ENCODE results near the gene CRACR2A. TPM values are rescaled to one million over a fixed set of nuclear protein-coding genes. Genes with fewer than 3 reads are reported as not detected.

CRACR2A gene
- total RNA-seq, 1 donor from 2014 or later, result 6.5 TPM

- peaks cover 5% of the 10 kb centered on the region for H3K9me3 Mint-ChIP-seq (ENCODE audit: unreplicated experiment)
- peaks cover 5% of the 10 kb centered on the region for H3K27me3 Mint-ChIP-seq (ENCODE audit: unreplicated experiment)
- no peaks in the 10 kb centered on the region for H3K36me3 Mint-ChIP-seq (ENCODE audit: low read depth, unreplicated experiment)
- H3K4me3 Mint-ChIP-seq (ENCODE audit: unreplicated experiment), result no peak overlapping the region
- DNase-seq (ENCODE audit: low spot score), result no peak
- H3K27ac Mint-ChIP-seq (ENCODE audit: unreplicated experiment), result no peak overlapping the region
- TF ChIP-seq, protein P1, sequence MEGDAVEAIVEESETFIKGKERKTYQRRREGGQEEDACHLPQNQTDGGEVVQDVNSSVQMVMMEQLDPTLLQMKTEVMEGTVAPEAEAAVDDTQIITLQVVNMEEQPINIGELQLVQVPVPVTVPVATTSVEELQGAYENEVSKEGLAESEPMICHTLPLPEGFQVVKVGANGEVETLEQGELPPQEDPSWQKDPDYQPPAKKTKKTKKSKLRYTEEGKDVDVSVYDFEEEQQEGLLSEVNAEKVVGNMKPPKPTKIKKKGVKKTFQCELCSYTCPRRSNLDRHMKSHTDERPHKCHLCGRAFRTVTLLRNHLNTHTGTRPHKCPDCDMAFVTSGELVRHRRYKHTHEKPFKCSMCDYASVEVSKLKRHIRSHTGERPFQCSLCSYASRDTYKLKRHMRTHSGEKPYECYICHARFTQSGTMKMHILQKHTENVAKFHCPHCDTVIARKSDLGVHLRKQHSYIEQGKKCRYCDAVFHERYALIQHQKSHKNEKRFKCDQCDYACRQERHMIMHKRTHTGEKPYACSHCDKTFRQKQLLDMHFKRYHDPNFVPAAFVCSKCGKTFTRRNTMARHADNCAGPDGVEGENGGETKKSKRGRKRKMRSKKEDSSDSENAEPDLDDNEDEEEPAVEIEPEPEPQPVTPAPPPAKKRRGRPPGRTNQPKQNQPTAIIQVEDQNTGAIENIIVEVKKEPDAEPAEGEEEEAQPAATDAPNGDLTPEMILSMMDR (IDR thresholded peaks at IDR 0.05; ENCODE audit: unreplicated experiment), result no peak
- no peaks in the 10 kb centered on the region for H3K4me1 Mint-ChIP-seq (ENCODE audit: unreplicated experiment)
Measured at GRCh38 chr12:3580094-3580749, 172.7 kb downstream of the CRACR2A start.

- no peak overlapping the region for H3K27ac Mint-ChIP-seq (ENCODE audit: unreplicated experiment)
- H3K4me3 Mint-ChIP-seq (ENCODE audit: unreplicated experiment), result no peak overlapping the region
- DNase-seq (ENCODE audit: low spot score), result no peak
- H3K9me3 Mint-ChIP-seq (ENCODE audit: unreplicated experiment), result peaks cover under 1% of the 10 kb centered on the region
- TF ChIP-seq, protein P1 (IDR thresholded peaks at IDR 0.05; ENCODE audit: unreplicated experiment), result no peak
- H3K4me1 Mint-ChIP-seq (ENCODE audit: unreplicated experiment), result no peaks in the 10 kb centered on the region
- H3K36me3 Mint-ChIP-seq (ENCODE audit: low read depth, unreplicated experiment), result no peaks in the 10 kb centered on the region
- H3K27me3 Mint-ChIP-seq (ENCODE audit: unreplicated experiment), result peaks cover 2% of the 10 kb centered on the region
Measured at GRCh38 chr12:3579446-3580093, 173.3 kb downstream of the CRACR2A start.

DNA sequence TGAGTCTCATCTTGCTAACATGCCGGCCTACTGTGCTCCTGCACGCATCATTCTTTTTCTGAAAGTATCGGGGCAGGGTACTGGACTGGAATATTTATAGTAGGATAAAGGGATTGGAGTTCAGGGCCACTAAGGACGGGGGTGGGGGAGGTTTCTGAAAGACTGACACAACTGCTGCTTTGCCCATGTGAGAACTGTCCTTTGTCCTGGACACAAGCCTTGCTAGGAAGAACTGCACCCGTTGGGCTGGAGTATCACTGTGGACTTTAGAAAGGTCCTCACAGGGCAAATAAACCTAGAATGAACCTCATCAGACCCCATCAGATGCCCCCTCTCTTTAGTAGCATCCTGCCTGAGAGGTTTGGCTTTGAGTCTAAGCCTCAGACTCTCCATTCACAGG, 174.4 kb downstream of the CRACR2A start:
- Mint-ChIP-seq H3K36me3 (ENCODE audit: low read depth, unreplicated experiment) (no peaks in the 10 kb centered on the region), H3K4me1 (ENCODE audit: unreplicated experiment) (no peaks in the 10 kb centered on the region), H3K27me3 (ENCODE audit: unreplicated experiment) (peaks cover 2% of the 10 kb centered on the region), H3K27ac (ENCODE audit: unreplicated experiment) (no peak overlapping the region), H3K9me3 (ENCODE audit: unreplicated experiment) (no peaks in the 10 kb centered on the region), H3K4me3 (ENCODE audit: unreplicated experiment) (no peak overlapping the region)
- DNase-seq (ENCODE audit: low spot score), result no peak
- TF ChIP-seq, protein P1 (IDR thresholded peaks at IDR 0.05; ENCODE audit: unreplicated experiment), result no peak

GRCh38 chr12:3576891-3577290, 176.0 kb downstream of the CRACR2A start:
- Mint-ChIP-seq H3K4me1 (ENCODE audit: unreplicated experiment) (peaks cover 4% of the 10 kb centered on the region), H3K27me3 (ENCODE audit: unreplicated experiment) (peaks cover 2% of the 10 kb centered on the region), H3K36me3 (ENCODE audit: low read depth, unreplicated experiment) (no peaks in the 10 kb centered on the region), H3K4me3 (ENCODE audit: unreplicated experiment) (no peak overlapping the region), H3K9me3 (ENCODE audit: unreplicated experiment) (no peaks in the 10 kb centered on the region), H3K27ac (ENCODE audit: unreplicated experiment) (no peak overlapping the region)
- TF ChIP-seq, protein P1 (IDR thresholded peaks at IDR 0.05; ENCODE audit: unreplicated experiment), result no peak
- DNase-seq (ENCODE audit: low spot score), result no peak

- H3K27ac Mint-ChIP-seq (ENCODE audit: unreplicated experiment), result no peak overlapping the region
- peaks cover 4% of the 10 kb centered on the region for H3K4me1 Mint-ChIP-seq (ENCODE audit: unreplicated experiment)
Measured at GRCh38 chr12:3574986-3575385, 177.9 kb downstream of the CRACR2A start.

More at GRCh38 chr12:3574986-3575385, 177.9 kb downstream of the CRACR2A start:
- TF ChIP-seq, protein P1 (IDR thresholded peaks at IDR 0.05; ENCODE audit: unreplicated experiment), result no peak
- DNase-seq (ENCODE audit: low spot score), result no peak
- Mint-ChIP-seq H3K4me3 (ENCODE audit: unreplicated experiment) (no peak overlapping the region), H3K36me3 (ENCODE audit: low read depth, unreplicated experiment) (no peaks in the 10 kb centered on the region), H3K27me3 (ENCODE audit: unreplicated experiment) (peaks cover 2% of the 10 kb centered on the region), H3K9me3 (ENCODE audit: unreplicated experiment) (no peaks in the 10 kb centered on the region)

All from endothelial cell (in vitro differentiated cells).